GM10847 (cell line): ENCODE data around the gene MAPK14.

Experiments
- POLR2A ChIP-seq: IDR thresholded peaks from 2 replicates; pipeline ENCODE4 v1.6.1; 2011; ENCODE audit not compliant: insufficient read length; ENCODE audit errors: extremely low read depth

MAPK14 gene

DNA sequence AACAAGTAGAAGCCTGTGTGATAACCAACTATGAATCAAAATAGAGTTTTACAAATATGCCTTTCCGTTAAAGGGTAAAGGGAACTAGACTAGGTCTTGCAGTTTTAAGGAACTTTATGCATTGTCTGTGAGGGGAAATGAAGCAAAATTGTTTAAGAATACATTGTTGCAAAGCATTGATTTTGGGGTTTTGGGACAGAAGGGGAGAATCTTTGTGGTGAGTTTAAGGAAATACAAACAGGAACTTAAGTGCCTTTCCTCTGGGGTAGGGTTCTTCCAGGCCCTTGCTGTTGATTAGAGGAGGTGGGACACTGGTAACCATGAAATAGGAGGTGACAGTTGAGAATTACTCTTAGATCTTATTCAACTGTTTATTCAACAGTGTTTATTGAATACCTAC lies 4.7 kb downstream of the MAPK14 start:
- no peak for TF ChIP-seq POLR2A

DNA sequence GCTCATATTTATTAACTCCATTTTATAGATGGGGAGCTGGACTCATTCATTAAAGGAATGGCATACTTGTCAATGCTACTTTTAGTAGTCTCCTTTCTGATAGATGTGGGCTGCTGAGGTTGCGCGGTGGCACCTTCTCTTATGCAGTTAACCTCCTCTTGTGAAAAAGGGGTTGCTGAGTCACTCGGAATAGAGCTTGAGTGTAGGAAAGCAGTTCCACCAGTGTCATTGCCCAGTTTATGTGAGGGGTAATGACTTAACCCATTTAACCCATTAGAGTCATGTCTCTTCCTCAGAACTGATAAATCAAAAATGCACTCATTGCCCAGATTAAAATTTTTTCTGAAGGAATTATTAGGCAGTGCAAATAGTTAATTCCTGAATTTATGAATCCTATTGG lies 6.3 kb downstream of the MAPK14 start:
- TF ChIP-seq POLR2A, result no peak

DNA sequence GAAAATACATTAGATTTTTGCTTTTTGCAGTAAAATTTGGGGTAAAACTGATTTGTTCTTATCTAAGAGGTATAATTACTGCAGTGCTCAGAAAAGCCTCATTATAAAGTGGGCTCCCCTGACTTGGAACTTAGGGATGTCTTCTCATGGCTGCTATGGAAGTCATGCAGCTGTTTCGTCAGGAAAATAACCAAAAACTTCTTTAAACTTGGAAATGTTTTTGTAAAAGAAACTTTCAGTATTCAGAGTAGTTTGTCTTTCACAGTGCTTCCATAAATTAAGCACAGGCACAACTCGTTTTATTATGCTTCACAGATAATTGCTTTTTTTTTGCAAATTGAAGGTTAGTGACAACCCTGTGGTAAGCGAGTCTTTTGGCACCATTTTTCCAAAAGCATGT lies 6.8 kb downstream of the MAPK14 start:
- no peak for TF ChIP-seq POLR2A

DNA sequence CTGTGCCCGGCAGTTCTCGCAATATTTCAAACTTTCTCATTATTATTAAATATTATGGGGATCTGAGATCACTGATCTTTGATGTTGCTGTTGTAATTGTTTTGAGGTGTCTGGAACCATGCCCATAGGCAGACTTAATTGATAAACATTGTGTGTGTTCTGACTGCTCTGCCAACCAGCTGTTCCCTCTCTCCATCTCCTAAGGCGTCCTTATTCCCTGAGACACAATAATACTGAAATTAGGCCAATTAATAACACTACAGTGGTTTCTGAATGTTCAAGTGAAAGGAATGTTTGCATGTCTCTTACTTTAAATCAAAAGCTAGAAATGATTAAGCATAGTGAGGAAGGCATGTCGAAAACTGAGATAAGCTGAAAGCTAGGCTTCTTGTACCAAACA lies 7.6 kb downstream of the MAPK14 start:
- no peak for TF ChIP-seq POLR2A

DNA sequence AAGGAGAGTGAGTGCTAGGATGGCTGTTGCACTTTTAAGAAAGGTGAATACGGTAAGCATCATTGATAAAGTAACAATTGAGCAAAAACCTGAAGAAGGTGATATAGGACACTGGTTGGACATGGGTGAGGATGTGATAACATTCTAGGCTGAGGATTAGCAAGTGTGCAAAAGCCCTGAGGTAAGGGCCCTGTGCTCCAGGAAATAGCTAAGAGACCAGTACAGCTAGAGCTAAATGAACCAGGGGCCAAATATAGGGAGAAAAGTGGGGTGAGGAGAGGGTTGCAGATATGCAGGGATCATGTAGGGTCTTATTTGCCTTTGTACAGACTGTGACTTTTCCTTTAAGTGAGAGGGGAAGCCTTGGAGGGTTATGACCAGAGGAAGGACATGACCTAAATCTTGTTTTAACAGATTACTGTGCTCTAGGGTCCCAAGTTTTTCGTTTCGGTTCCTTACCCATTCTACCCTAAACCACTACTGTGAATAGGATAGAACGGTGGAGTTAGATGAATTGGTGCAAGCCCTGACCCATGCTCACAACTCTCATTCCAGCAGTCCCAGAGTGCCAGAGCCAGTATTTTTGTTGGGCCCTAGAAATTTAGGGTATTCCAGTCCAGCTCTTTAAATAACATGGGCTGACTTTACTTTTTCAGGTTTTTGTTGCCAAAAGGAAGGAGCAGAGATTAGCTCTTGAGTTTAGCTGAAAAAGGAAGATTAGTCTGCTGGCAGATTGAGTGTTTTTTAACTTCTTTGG lies 10.7 kb downstream of the MAPK14 start:
- no peak for TF ChIP-seq POLR2A

DNA sequence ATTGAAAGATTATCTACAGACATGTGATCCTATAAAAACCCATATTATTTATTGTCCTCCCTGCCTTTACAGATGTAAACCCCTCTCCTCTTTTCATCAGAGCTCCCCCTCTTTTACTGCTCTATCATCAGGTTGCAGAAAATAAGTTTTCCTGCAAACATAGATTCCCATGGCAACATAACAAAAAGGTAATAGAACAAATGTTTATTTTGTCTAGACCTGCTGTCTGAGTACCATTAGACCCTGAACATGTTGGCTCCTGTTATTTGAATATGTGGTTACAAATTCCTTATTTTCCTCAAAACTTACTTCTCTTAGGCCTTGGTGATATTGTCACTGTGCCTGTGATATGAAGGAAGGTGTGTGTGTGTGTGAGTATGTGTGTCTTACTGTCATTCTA lies 11.5 kb downstream of the MAPK14 start:
- TF ChIP-seq POLR2A, result no peak

DNA sequence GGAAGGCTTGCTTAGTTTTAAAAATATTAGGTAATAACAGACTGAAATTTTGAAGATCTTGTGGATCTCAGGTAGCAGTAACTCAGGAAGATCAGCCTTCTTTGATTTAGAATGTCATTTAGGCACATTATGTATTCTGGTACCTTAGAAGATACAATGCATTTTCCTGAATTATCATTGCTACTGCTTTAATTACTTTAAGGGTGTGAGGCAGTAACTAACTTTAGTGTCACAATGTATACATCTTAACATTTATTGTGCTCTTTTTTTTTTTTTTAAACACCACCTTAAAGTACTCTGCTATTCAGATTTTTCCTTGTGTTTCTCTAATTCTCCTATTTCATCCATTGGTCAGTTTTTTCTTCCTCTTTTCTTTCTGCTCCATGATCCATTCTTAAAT lies 13.3 kb downstream of the MAPK14 start:
- TF ChIP-seq POLR2A, result no peak

DNA sequence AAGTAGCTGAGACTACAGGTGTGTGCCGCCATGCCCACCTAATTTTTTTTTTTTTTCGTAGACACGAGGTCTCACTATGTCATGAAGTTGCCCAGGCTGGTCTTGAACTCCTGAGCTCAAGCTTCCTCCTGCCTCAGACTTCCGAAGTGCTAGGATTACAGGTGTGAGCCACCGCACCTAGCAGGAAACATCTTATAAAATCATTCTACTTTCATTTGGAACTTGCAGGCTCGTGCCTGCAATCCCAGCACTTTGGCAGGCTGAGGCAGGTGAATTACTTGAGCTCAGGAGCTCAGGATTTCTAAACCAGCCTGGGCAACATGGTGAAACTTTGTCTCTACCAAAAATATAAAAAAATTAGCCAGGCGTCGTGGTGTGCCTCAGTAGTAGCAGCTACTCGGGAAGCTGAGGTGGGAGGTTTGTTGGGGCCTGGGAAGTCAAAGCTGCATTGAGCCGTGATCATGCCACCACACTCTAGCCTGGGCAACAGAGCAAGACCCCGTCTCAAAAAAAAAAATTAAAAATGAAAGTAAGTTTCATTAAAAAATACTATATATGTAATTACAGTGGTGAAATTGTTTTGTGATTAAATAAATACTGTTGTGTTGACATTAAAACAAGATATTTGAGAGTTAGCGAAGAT lies 15.1 kb downstream of the MAPK14 start:
- no peak for TF ChIP-seq POLR2A

DNA sequence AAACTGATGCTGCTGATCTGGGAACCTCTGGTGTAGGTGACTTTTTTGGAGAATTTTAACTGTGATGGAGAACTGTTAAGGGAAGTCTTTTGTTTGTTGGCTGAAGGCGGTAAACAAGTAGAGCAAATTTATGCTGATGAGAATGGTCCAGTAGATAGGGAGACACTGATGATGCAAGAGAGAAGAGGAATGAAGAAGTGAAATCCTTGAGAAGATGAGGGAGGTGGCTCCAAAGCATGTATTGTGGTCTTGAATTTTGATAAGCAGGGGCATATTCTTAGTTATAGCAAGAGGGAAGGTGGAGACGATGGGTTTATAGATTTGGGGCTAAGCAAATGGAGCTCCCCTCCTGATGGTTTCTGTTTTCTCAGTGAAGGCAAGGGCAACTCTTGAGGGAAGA lies 22.0 kb downstream of the MAPK14 start:
- no peak for TF ChIP-seq POLR2A

DNA sequence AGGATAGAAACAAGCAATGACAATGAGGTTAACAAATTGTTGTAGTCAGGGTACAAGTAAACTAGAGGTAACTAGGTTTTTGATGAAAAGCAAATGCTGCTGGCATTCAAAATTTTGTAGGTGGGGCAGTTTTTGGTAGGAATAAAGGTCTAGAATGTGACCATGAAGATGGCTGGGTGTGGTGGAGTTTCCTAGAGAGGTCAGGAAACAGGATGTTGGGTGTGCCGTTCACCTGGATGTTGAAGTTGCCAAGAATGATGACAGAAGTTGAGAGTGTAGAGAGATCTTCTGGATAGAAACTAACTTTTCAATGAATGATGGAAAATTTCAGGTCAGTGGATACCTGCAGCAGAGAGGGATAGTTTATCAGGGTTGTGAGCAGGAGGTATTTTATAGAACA lies 22.7 kb downstream of the MAPK14 start:
- no peak for TF ChIP-seq POLR2A

DNA sequence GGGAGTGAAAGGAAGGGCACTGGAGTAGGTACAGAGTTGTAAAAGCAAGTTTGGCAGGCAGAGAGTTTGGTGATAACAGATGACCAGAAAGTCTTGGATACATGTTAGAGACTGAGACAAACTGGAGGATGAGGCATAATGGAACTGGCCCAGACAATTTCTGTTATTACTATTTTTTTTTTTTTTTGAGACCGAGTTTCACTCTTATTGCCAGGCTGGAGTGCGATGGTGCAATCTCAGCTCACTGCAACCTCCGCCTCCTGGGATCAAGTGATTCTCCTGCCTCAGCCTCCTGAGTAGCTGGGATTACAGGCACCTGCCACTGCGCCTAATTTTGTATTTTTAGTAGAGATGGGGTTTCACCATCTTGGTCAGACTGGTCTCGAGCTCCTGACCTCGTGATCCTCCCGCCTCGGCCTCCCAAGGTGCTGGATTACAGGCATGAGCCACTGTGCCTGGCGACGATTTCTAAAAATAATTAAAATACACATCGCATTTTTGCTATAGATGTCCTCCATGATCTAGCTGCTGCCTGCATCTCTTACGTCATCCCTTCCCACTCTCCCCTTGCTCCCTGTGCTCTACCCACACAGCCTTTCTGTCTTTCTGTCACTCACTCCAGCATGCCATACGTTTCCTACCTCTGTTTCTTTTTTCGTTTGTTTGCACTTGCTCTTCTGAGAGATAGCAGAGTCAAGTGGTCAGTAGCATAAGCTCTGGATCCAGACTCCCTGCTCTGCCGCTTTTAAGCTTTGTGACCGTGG lies 23.5 kb downstream of the MAPK14 start:
- no peak for TF ChIP-seq POLR2A

DNA sequence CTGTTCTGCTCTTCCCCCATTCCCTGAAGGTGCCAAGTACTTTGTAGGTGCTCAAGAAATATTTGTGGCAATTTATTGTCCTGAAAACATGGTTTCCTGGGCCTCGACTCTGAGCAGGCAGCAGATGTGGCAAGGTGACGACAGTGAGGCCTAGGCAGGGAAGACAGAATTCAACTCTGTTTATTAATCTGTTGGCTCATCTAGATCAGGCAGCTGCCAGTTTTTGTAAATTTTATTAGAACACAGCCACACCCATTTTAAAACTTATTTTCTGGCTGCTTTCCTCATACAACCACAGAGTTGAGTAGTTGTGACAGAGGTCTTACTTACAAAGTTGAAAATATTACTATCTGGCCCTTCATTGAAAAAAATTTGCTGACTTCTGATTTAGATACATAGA lies 24.5 kb downstream of the MAPK14 start:
- no peak for TF ChIP-seq POLR2A

DNA sequence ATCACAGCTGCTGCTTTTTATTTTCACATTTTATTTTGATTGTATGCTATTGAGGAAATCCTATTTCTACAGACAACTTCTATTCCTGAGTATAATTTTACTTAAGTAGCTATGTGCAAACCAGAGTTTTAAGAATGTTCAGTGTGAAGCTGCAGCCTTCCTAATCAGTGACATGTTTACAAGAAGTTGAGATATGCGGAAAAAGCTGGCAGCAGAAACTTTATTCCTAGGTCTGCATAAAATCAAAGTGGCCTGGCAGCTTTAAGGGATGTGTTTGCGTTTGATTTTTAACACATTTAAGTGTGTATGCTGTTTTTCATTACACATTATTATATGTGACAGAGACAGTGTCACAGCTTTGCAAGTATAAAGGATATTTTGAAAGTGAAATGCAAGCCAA lies 26.3 kb downstream of the MAPK14 start:
- no peak for TF ChIP-seq POLR2A

DNA sequence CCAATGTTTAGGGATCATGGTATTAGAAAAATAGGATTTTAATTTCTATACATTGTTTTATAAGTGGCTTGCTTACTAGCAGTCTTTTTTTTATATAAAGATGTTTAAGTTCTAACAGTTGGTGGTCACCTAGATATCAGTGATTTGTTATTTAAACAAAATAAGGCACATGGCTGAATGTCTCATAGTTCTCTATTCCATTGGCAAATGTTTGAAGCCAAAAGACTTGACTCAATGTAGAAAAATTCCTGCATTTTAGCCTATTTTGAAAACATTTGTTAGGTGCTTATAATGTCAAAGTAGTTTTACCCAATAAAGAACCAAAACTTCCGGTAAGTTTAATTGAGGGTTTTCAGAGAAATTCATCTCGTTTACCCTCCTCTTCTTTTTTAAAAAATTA lies 26.8 kb downstream of the MAPK14 start:
- no peak for TF ChIP-seq POLR2A

DNA sequence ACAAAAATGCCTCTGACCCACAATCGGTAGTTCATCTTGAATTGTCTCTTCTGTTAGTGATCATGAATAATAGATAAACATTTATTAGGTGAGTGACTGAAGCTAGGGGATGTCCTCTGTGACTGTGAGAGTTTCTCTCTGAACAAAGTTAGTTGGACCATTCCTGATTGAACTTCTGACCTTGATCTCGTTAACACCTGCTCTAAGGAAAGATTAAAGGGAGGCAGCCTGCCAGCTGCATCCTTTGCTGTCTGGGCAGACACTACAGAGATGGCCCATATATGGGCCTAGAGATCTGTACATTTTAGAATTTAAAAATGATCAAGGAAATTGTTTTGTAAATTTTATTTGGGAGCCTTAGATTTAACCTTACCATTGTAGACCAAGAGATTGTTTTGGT lies 27.3 kb downstream of the MAPK14 start:
- TF ChIP-seq POLR2A, result no peak

DNA sequence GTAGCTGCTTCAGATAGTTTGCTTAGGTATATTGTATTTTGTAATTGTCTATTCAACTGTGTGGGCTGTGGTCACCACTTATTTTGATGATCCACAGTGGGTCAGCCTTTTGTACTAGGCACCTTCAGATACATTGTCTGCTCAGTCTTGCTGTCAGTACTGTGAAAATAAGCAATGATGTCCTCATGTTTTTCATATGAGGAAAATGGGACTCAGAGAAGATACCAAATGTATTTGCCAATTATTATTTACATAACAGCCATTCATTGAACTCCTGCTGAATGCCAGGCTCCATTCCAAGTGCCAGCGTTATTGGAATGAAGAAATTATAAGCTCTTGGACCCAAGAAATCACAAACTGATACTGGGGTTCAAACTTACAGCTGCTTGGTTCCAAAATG lies 28.6 kb downstream of the MAPK14 start:
- TF ChIP-seq POLR2A, result no peak
